Glutamatergic neuron (in vitro differentiated cells): ENCODE measurements around the gene FCN3. TPM values are rescaled to one million over a fixed set of nuclear protein-coding genes. Genes with fewer than 3 reads are reported as not detected.
"Not testable (repeated sequence)": the region's sequence is repeated elsewhere in the genome, so short reads cannot be mapped to it uniquely, and the experiment has no call there.

Experiments used
- DNase-seq: peaks from one replicate; pipeline ENCODE4 v3.0.0; 2022
- H3K27ac Mint-ChIP-seq: one replicate; pipeline ENCODE4 v1.8.0; 2020; ENCODE audit warnings: mild to moderate bottlenecking, mixed read lengths, inconsistent platforms; ENCODE audit not compliant: unreplicated experiment
- H3K27me3 Mint-ChIP-seq: one replicate; pipeline ENCODE4 v1.8.0; 2020; ENCODE audit warnings: mild to moderate bottlenecking, moderate library complexity, mixed read lengths, inconsistent platforms; ENCODE audit not compliant: unreplicated experiment
- H3K36me3 Mint-ChIP-seq: one replicate; pipeline ENCODE4 v1.8.0; 2020; ENCODE audit warnings: mild to moderate bottlenecking, mixed read lengths, inconsistent platforms; ENCODE audit not compliant: unreplicated experiment
- H3K4me1 Mint-ChIP-seq: one replicate; pipeline ENCODE4 v1.8.0; 2020; ENCODE audit warnings: mild to moderate bottlenecking, low read depth, mixed read lengths, inconsistent platforms; ENCODE audit not compliant: unreplicated experiment
- H3K4me3 Mint-ChIP-seq: one replicate; pipeline ENCODE4 v1.8.0; 2020; ENCODE audit warnings: mild to moderate bottlenecking, mixed read lengths, inconsistent platforms; ENCODE audit not compliant: unreplicated experiment
- H3K9me3 Mint-ChIP-seq: one replicate; pipeline ENCODE4 v1.8.0; 2020; ENCODE audit warnings: mild to moderate bottlenecking, moderate library complexity, mixed read lengths, inconsistent platforms; ENCODE audit not compliant: unreplicated experiment
- CTCF ChIP-seq: fragments of 200-600 bp; sonication (generic); IDR thresholded peaks from one replicate; pipeline ENCODE4 v1.5.0; 2021; ENCODE audit not compliant: partially characterized antibody, unreplicated experiment
- total RNA-seq: library from RNA; stranded (reverse); fragmentation: NEBNext Ultra II Directional; extraction: Animal tissue kit (Norgen Biotek cat#: 25700); gene quantifications from one replicate; pipeline ENCODE4 v1.2.1, GENCODE V29; 2021; ENCODE audit not compliant: unreplicated experiment

Gene FCN3
- total RNA-seq, 1 donor from 2014 or later = not detected

DNA sequence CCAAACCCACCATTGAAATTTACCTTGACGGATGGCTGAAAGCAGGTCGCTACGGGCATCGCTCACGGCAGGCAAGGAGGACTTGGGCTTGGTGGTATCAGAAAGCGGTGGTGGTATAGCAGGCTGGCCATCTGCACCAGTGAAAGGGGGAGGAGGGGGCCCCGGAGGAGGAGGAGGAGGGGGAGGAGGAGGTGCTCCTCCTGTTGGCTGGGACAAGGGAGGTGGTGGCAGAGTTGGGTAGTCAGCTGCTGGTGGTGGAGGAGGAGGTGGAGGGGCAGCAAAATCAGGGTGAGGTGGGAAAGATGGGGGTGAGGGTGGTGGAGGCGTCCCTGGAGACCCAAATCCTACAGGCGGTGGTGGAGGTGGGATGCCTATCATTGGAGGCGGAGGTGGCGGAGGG lies 35.0 kb upstream of the FCN3 start:
- Mint-ChIP-seq H3K27ac (no peak overlapping the region), H3K9me3 (no peaks in the 10 kb centered on the region), H3K4me3 (no peak overlapping the region), H3K4me1 (peaks cover 16% of the 10 kb centered on the region), H3K27me3 (peaks cover 2% of the 10 kb centered on the region), H3K36me3 (no peaks in the 10 kb centered on the region)
- no peak for TF ChIP-seq CTCF
- no peak for DNase-seq

GRCh38 chr1:27408151-27408550 lies 33.5 kb upstream of the FCN3 start:
- no peak overlapping the region for H3K27ac Mint-ChIP-seq
- peaks cover 2% of the 10 kb centered on the region for H3K27me3 Mint-ChIP-seq
- H3K9me3 Mint-ChIP-seq = no peaks in the 10 kb centered on the region
- H3K4me1 Mint-ChIP-seq = peaks cover 19% of the 10 kb centered on the region
- no peak for DNase-seq
- no peak for TF ChIP-seq CTCF
- H3K36me3 Mint-ChIP-seq = no peaks in the 10 kb centered on the region
- no peak overlapping the region for H3K4me3 Mint-ChIP-seq

GRCh38 chr1:27406791-27407190 lies 32.2 kb upstream of the FCN3 start:
- H3K27me3 Mint-ChIP-seq, DNase-seq, H3K4me3 Mint-ChIP-seq, H3K27ac Mint-ChIP-seq, H3K9me3 Mint-ChIP-seq, H3K36me3 Mint-ChIP-seq: not testable (repeated sequence)
- peaks cover 19% of the 10 kb centered on the region for H3K4me1 Mint-ChIP-seq

- Mint-ChIP-seq H3K36me3 (no peaks in the 10 kb centered on the region), H3K27me3 (peaks cover 2% of the 10 kb centered on the region), H3K4me1 (peaks cover 19% of the 10 kb centered on the region), H3K4me3 (no peak overlapping the region), H3K27ac (no peak overlapping the region), H3K9me3 (no peaks in the 10 kb centered on the region)
- TF ChIP-seq CTCF = no peak
- no peak for DNase-seq
These were observed 31.7 kb upstream of the FCN3 start for GRCh38 chr1:27406362-27406680.

DNA sequence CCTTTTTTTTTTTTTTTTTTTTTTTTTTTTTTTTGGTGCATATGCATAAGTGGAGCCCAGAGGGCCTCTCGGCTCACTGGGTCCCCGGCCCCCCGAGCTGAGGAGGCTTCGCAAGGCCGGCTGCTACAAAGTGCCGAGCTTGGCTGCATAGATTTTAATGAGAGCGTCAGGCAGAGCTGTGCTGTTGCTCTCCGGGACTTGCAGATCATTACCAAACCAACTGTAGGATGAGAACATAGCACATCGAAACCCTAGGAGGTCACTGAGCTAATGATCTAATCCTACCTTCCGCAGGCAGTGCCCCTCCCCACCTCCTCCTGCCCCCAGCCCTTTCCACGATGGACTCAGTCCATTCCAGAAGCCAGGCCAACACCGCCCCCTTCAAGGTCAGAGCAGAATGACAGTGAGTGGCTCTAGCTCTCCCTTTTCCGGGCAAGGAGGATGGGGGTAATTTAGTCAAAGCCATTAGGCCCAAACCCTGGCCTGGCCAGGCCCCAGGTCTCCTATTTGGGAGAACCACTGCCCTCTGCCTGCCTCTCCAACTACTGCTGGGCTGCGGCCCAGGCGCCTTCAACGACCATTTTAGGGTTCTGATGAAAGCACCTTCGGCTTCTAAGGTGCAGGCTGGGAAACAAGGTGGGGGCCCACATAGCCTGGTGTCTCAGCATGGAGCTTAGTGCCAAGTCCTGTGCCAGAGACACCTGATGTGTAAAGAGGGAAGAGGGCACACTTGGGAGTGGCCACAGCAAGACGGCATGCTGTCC lies 31.2 kb upstream of the FCN3 start:
- not testable (repeated sequence) for DNase-seq, H3K36me3 Mint-ChIP-seq, H3K27me3 Mint-ChIP-seq, H3K4me3 Mint-ChIP-seq, H3K27ac Mint-ChIP-seq, H3K9me3 Mint-ChIP-seq
- peaks cover 16% of the 10 kb centered on the region for H3K4me1 Mint-ChIP-seq

GRCh38 chr1:27405074-27405473 lies 30.4 kb upstream of the FCN3 start:
- Mint-ChIP-seq H3K27me3 (peaks cover 5% of the 10 kb centered on the region), H3K4me3 (no peak overlapping the region), H3K36me3 (no peaks in the 10 kb centered on the region), H3K9me3 (peaks cover 2% of the 10 kb centered on the region), H3K27ac (no peak overlapping the region), H3K4me1 (peaks cover 15% of the 10 kb centered on the region)
- TF ChIP-seq CTCF = no peak
- DNase-seq = peak; percentile 35
